HepG2 (cell line): Measurements from ENCODE around the gene DOK1.

Source experiments
- ESRRA ChIP-seq: sonication (generic); formaldehyde crosslinking; IDR thresholded peaks from 2 replicates; pipeline ENCODE4 v1.5.1; 2020; ENCODE audit warnings: mild to moderate bottlenecking, low read depth, missing genetic modification reagents
- GTF3A ChIP-seq: sonication (generic); formaldehyde crosslinking; conservative IDR thresholded peaks from 2 replicates; pipeline ENCODE4 v1.4.0; 2020; ENCODE audit warnings: mild to moderate bottlenecking, missing genetic modification reagents
- PAX8 ChIP-seq: sonication (generic); formaldehyde crosslinking; IDR thresholded peaks from 2 replicates; pipeline ENCODE4 v1.8.0; 2022; ENCODE audit warnings: mild to moderate bottlenecking, missing genetic modification reagents, borderline replicate concordance
- SRF ChIP-seq: IDR thresholded peaks from 2 replicates; pipeline ENCODE4 v1.6.1; 2011; ENCODE audit warnings: mild to moderate bottlenecking, low read depth, low read length, moderate library complexity
- ZNF138 ChIP-seq: sonication (generic); formaldehyde crosslinking; IDR thresholded peaks from 2 replicates; pipeline ENCODE4 v1.5.0; 2020; ENCODE audit warnings: mild to moderate bottlenecking, low read depth, missing genetic modification reagents
- ZNF781 ChIP-seq: sonication (generic); formaldehyde crosslinking; IDR thresholded peaks from 2 replicates; pipeline ENCODE4 v1.5.1; 2020; ENCODE audit warnings: borderline replicate concordance, mild to moderate bottlenecking, missing genetic modification reagents; ENCODE audit errors: not compliant biosample characterization
- ZZZ3 ChIP-seq: sonication (generic); formaldehyde crosslinking; IDR thresholded peaks from 2 replicates; pipeline ENCODE4 v1.4.0; 2020; ENCODE audit warnings: missing genetic modification reagents, mild to moderate bottlenecking, borderline replicate concordance
- TF ChIP-seq, protein P1 (sequence below): sonication (generic); formaldehyde crosslinking; IDR thresholded peaks from 2 replicates; pipeline ENCODE4 v1.5.0; 2020; ENCODE audit warnings: mild to moderate bottlenecking, missing genetic modification reagents, moderate library complexity
- TF ChIP-seq, protein P2 (sequence below): IDR thresholded peaks from 2 replicates; pipeline ENCODE4 v1.6.1; 2016
- TF ChIP-seq, protein P3 (sequence below): sonication (generic); formaldehyde crosslinking; IDR thresholded peaks from 2 replicates; pipeline ENCODE4 v1.4.0; 2020; ENCODE audit warnings: missing genetic modification reagents

DNA sequence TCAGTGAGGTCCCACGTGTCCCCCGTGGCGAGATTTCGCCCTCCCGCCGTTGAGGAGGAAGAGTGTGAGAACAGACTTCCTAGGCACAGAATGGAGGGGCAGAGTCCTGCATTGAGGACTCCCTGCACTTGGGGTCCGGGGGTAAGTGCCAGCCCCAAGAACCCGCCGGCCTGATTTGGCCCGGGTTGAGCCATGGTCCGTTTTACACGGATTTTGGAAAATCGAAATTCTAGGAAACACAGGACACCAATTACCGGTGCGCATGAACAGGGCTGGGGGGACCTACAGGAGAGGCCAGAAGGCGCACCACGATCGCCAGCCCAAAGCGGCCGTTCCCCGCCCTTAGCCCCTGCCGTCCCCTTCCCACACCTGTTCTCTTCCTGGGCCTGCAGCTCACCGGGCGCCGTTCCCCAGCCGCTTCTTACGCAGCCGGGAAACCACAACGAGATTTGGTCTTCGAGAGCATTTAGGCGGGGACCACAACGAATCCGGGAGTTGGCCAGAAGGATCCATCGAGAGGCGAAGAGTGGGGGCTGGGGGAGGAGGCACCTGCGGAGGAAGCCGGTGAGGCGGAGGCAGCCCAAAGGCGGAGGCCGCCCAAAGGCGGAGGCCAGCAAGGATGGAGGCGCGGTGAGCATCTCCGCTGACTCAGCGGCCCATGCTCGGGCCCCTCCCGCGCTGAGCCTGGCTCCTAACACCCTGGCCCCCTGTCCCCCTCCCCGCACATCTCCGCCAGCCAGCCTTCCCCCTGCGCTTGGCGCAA lies 40.7 kb upstream of the DOK1 start:
- TF ChIP-seq, protein P1, sequence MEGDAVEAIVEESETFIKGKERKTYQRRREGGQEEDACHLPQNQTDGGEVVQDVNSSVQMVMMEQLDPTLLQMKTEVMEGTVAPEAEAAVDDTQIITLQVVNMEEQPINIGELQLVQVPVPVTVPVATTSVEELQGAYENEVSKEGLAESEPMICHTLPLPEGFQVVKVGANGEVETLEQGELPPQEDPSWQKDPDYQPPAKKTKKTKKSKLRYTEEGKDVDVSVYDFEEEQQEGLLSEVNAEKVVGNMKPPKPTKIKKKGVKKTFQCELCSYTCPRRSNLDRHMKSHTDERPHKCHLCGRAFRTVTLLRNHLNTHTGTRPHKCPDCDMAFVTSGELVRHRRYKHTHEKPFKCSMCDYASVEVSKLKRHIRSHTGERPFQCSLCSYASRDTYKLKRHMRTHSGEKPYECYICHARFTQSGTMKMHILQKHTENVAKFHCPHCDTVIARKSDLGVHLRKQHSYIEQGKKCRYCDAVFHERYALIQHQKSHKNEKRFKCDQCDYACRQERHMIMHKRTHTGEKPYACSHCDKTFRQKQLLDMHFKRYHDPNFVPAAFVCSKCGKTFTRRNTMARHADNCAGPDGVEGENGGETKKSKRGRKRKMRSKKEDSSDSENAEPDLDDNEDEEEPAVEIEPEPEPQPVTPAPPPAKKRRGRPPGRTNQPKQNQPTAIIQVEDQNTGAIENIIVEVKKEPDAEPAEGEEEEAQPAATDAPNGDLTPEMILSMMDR, result no peak
- TF ChIP-seq, protein P2, sequence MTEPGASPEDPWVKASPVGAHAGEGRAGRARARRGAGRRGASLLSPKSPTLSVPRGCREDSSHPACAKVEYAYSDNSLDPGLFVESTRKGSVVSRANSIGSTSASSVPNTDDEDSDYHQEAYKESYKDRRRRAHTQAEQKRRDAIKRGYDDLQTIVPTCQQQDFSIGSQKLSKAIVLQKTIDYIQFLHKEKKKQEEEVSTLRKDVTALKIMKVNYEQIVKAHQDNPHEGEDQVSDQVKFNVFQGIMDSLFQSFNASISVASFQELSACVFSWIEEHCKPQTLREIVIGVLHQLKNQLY (CRISPR knock-in tag), result no peak
- TF ChIP-seq ZZZ3 (no peak), ZNF138 (CRISPR knock-in tag) (no peak), SRF (no peak), PAX8 (CRISPR knock-in tag) (no peak), ZNF781 (CRISPR knock-in tag) (no peak), ESRRA (CRISPR knock-in tag) (no peak), GTF3A (no peak)
- TF ChIP-seq, protein P3, sequence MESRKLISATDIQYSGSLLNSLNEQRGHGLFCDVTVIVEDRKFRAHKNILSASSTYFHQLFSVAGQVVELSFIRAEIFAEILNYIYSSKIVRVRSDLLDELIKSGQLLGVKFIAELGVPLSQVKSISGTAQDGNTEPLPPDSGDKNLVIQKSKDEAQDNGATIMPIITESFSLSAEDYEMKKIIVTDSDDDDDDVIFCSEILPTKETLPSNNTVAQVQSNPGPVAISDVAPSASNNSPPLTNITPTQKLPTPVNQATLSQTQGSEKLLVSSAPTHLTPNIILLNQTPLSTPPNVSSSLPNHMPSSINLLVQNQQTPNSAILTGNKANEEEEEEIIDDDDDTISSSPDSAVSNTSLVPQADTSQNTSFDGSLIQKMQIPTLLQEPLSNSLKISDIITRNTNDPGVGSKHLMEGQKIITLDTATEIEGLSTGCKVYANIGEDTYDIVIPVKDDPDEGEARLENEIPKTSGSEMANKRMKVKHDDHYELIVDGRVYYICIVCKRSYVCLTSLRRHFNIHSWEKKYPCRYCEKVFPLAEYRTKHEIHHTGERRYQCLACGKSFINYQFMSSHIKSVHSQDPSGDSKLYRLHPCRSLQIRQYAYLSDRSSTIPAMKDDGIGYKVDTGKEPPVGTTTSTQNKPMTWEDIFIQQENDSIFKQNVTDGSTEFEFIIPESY (CRISPR knock-in tag), result peak; percentile 6; the same call in 1 of the 2 replicates
